GM12891 (cell line): Measurements from ENCODE around the gene PGBD5.

Source experiments
- PAX5 ChIP-seq: IDR thresholded peaks from 2 replicates; pipeline ENCODE4 v1.6.1; 2011; ENCODE audit warnings: low read length, moderate library complexity, mild to moderate bottlenecking; ENCODE audit not compliant: insufficient read depth, severe bottlenecking
- POLR2A ChIP-seq: IDR thresholded peaks from 2 replicates; pipeline ENCODE4 v1.6.1; 2011; ENCODE audit warnings: low read depth, low read length, control low read depth
- POLR2AphosphoS5 ChIP-seq: IDR thresholded peaks from 2 replicates; pipeline ENCODE4 v1.6.1; 2011; ENCODE audit warnings: low read depth, low read length, control low read depth

DNA sequence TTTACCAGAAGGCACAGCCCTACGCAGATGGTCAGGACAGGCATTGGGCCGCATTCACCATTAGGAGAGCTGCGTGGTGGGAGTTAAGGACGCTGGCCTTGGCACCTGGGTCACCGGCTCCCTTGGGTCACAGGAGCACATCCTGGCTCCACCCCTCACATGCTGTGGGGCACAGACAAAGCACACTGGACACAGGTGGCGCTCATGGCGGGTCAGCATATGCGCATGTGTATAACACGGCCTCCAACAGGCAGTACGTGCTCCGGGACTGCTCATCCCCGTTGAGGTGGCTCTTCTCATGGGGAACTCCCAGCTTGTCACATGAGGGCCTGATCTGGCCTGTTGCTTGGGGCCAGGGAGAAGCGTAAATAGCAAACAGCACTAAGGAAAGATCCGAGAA, 25.0 kb downstream of the PGBD5 start:
- TF ChIP-seq POLR2A: no peak
- no peak for TF ChIP-seq POLR2AphosphoS5
- TF ChIP-seq PAX5: no peak
